Measurements from ENCODE around the gene ZFAND2A. TPM values are rescaled to one million over a fixed set of nuclear protein-coding genes. Genes with fewer than 3 reads are reported as not detected.
"Not testable (repeated sequence)": the region's sequence is repeated elsewhere in the genome, so short reads cannot be mapped to it uniquely, and the experiment has no call there.

ZFAND2A gene
- total RNA-seq, 4 donors from 2014 or later, result 27.5 to 57.0 (median 37.4) TPM

DNA sequence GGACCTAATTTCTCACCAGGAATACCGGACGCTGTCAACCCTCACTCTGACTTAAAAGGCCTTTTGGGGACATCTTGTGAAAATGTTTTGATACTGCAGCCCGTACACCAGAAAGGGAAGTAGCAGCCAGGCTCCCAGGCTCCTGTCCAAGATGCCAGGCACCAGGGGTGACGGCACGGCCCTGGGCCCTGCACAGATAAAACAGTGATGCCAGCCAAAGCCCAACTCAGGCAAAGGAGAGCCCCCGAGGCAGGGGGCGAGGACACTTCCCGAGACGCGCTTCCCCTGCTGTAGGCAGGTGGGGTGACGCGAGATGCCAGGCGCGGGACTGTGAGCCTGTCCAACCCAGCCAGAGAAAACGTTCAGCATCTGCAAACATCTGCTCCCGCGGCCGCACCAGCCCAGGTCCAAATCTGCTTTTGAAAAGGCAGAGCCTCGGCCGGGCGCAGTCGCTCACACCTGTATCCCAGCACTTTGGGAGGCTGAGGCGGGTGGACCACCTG is 15.7 kb downstream of the ZFAND2A start:
- Histone ChIP-seq H3K9me3 (no peaks in the 10 kb centered on the region), H3K4me3 (replicated peaks in 1 of 3) (no peak overlapping the region), H3K4me1 (peaks cover 21 to 25% of the 10 kb centered on the region in 2 donors), H3K36me3 (no peaks in the 10 kb centered on the region), H3K27ac (peak overlapping the region; percentile 48 to 87 (median 68)), H3K27me3 (no peaks in the 10 kb centered on the region)
- WGBS, 2 donors, result 28 to 45% methylated on average over 12 to 14 of the region's 23 CpGs
- TF ChIP-seq, protein P1, sequence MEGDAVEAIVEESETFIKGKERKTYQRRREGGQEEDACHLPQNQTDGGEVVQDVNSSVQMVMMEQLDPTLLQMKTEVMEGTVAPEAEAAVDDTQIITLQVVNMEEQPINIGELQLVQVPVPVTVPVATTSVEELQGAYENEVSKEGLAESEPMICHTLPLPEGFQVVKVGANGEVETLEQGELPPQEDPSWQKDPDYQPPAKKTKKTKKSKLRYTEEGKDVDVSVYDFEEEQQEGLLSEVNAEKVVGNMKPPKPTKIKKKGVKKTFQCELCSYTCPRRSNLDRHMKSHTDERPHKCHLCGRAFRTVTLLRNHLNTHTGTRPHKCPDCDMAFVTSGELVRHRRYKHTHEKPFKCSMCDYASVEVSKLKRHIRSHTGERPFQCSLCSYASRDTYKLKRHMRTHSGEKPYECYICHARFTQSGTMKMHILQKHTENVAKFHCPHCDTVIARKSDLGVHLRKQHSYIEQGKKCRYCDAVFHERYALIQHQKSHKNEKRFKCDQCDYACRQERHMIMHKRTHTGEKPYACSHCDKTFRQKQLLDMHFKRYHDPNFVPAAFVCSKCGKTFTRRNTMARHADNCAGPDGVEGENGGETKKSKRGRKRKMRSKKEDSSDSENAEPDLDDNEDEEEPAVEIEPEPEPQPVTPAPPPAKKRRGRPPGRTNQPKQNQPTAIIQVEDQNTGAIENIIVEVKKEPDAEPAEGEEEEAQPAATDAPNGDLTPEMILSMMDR (IDR thresholded peaks at IDR 0.05), result peak; percentile 12 to 81 (median 64)
- TF ChIP-seq POLR2A (IDR thresholded peaks at IDR 0.05), result no peak
- intact Hi-C loops (cut with DNase I), result no loop called here
- peak; percentile 90 to 93 for DNase-seq

DNA sequence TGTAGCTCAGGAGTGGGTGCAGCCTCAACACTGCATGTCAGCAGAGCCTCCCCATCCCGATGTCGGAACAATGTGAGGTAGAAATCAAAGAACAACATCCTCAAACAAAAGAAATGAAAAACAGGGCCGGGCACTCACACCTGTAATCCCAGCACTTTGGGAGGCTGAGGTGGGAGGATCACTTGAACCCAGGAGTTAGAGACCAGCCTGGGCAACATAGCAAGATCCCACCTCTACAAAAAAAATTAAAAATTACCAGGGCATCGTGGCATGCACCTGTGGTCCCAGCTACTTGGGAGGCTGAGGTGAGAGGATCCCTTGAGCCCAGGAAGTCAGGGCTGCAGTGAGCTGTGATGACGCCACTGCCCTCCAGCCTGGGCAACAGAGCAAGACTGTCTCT is 17.0 kb downstream of the ZFAND2A start:
- H3K27me3 ChIP-seq; H3K4me3 ChIP-seq (replicated peaks in 1 of 3); H3K36me3 ChIP-seq; H3K9me3 ChIP-seq; DNase-seq; intact Hi-C loops (cut with DNase I): not testable (repeated sequence)
- Histone ChIP-seq H3K4me1 (peaks cover 22 to 25% of the 10 kb centered on the region in 2 donors), H3K27ac (peak overlapping the region in 2 of 3 donors; percentile 68 to 87)
- WGBS, 2 donors, result 84 to 92% methylated on average over 5 of the region's 5 CpGs

DNA sequence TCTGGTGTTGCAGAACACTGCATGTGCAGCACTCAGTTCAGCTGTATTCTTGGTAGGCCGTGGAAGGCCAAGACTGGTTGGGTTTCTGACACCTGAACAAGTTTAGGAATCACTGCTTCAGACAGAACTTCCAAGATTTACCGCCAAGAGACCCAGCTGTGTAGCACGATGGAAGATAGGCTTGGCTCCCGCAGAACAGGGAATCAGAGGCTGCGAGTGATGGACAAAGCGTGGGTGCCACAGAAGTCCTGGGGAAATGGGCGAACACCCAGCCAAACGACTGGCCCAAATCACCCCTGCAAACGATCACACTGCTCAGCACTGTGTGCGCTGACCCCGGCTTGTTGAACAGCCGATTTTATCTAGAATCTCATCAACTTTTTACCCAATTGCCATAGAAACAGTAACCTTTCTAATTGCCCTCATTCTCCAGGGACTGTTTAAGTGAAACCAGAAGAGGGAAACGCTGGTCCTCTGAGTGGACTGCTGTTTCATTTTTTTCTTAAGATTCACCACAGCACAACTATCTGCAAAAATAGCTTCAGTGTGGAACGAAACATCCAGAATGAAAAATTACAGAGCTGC is 17.9 kb downstream of the ZFAND2A start:
- no peaks in the 10 kb centered on the region for H3K36me3 ChIP-seq
- 73 to 76% methylated on average over 14 of the region's 14 CpGs for WGBS, 2 donors
- TF ChIP-seq, protein P1 (IDR thresholded peaks at IDR 0.05), result no peak
- TF ChIP-seq POLR2A (IDR thresholded peaks at IDR 0.05), result no peak

DNA sequence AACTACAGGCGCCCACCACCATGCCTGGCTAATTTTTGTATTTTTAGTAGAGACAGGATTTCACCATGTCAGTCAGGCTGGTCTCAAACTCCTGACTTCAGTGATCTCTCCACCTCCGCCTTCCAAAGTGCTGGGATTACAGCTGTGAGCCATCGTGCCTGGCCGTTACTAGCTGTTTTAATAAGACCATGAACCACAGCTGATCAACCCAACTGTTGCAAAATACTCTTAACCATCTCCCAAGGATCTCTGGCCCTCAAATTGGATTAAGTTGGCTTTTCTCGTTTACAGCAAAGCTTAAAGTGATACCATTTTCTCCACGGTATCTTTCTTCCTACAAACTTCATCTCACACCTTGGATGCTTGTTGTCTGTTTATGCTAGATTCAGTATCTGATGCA is 18.3 kb downstream of the ZFAND2A start:
- no peaks in the 10 kb centered on the region for H3K36me3 ChIP-seq
- DNase-seq, result no peak
- intact Hi-C loops (cut with DNase I), result no loop called here
- H3K27me3 ChIP-seq, result no peaks in the 10 kb centered on the region
- H3K27ac ChIP-seq, result no peak overlapping the region
- 78 to 88% methylated on average over 6 of the region's 6 CpGs for WGBS, 2 donors
- H3K4me1 ChIP-seq, result peaks cover 30 to 33% of the 10 kb centered on the region in 2 donors
- no peak overlapping the region for H3K4me3 ChIP-seq (replicated peaks in 1 of 3)
- no peaks in the 10 kb centered on the region for H3K9me3 ChIP-seq
- TF ChIP-seq, protein P1 (IDR thresholded peaks at IDR 0.05), result no peak
- TF ChIP-seq POLR2A (IDR thresholded peaks at IDR 0.05), result no peak

More for the DNA sequence above, 17.9 kb downstream of the ZFAND2A start:
- H3K4me1 ChIP-seq, result peaks cover 25 to 28% of the 10 kb centered on the region in 2 donors
- intact Hi-C loops (cut with DNase I), result no loop called here
- no peak for DNase-seq
- H3K9me3 ChIP-seq, result no peaks in the 10 kb centered on the region
- H3K27me3 ChIP-seq, result no peaks in the 10 kb centered on the region
- no peak overlapping the region for H3K4me3 ChIP-seq (replicated peaks in 1 of 3)
- no peak overlapping the region for H3K27ac ChIP-seq

DNA sequence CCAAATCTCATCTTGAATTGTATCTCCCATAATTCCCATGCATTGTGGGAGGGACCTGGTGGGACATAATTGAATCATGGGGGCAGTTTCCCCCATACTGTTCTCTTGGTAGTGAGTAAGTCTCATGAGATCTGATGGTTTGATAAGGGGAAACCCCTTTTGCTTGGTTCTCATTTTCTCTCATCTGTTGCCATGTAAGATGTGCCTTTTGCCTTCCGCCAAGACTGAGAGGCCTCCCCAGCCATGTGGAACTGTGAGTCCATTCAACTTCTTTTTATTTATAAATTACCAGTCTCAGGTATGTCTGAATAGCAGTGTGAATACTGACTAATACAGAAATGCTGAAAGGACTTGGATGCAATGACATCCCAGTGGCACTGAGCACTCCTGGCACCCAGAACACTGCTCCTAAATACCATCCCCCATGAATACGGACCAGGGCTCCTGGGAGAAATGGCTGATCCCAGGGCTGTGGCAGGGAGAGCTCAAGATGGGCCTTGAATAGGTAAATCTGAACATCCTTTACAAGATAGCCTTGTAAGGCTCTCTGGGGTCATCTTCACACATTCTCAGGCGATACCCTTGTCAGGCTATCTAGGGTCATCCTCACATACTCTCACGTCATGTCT is 19.4 kb downstream of the ZFAND2A start:
- no peaks in the 10 kb centered on the region for H3K27me3 ChIP-seq
- peaks cover 31 to 34% of the 10 kb centered on the region in 2 donors for H3K4me1 ChIP-seq
- DNase-seq, result no peak
- no peak overlapping the region for H3K4me3 ChIP-seq (replicated peaks in 1 of 3)
- no peaks in the 10 kb centered on the region for H3K9me3 ChIP-seq
- 93 to 97% methylated on average over 4 of the region's 4 CpGs for WGBS, 2 donors
- TF ChIP-seq POLR2A (IDR thresholded peaks at IDR 0.05), result no peak
- TF ChIP-seq, protein P1 (IDR thresholded peaks at IDR 0.05), result no peak
- H3K36me3 ChIP-seq, result no peaks in the 10 kb centered on the region
- H3K27ac ChIP-seq, result no peak overlapping the region
- intact Hi-C loops (cut with DNase I), result no loop called here

All from thyroid gland (tissue), 4 donors.